NCI-H2029 treated with DMSO at 0.1 percent for 48 hours (cell line): ENCODE data around the gene CCL4L2.
"Not testable (repeated sequence)": the region's sequence is repeated elsewhere in the genome, so short reads cannot be mapped to it uniquely, and the experiment has no call there.

ENCODE experiments used
- DNase-seq: peaks from one replicate; lab custom pipeline; 2025; lab: John Stamatoyannopoulos, UW

Gene CCL4L2

GRCh38 chr17:36221581-36222100 is 10.8 kb downstream of the CCL4L2 start:
- DNase-seq = not testable (repeated sequence)

- not testable (repeated sequence) for DNase-seq
Observed at GRCh38 chr17:36222967-36223366, 12.1 kb downstream of the CCL4L2 start.

- DNase-seq = not testable (repeated sequence)
Observed at GRCh38 chr17:36229644-36230043, 18.8 kb downstream of the CCL4L2 start.

- not testable (repeated sequence) for DNase-seq
Observed at GRCh38 chr17:36242046-36242445, 31.2 kb downstream of the CCL4L2 start.
